ENCODE measurements around the gene ASPSCR1. TPM values are rescaled to one million over a fixed set of nuclear protein-coding genes. Genes with fewer than 3 reads are reported as not detected.

ASPSCR1 gene
- total RNA-seq, 6 donors from 2014 or later = 26.0 to 96.4 (median 56.1) TPM

- no peak overlapping the region for H3K27ac ChIP-seq
- H3K9me3 ChIP-seq = no peaks in the 10 kb centered on the region
- WGBS, 2 donors = 49 to 80% methylated on average over 6 to 11 of the region's 82 CpGs
- ATAC-seq (ENCODE audit: low FRiP score in 2 of 2) (no peak), DNase-seq (peak in 1 of 2 donors; percentile 83)
- no peaks in the 10 kb centered on the region for H3K36me3 ChIP-seq
- H3K27me3 ChIP-seq = peaks cover 1 to 43% (median 17%) of the 10 kb centered on the region in 4 donors
- H3K4me3 ChIP-seq = peak overlapping the region in 3 of 4 donors; percentile 29 to 57 (median 50)
- TF ChIP-seq POLR2A (IDR thresholded peaks at IDR 0.05) = no peak
- TF ChIP-seq CTCF (IDR thresholded peaks at IDR 0.05) = no peak
- no peak for TF ChIP-seq EP300 (IDR thresholded peaks at IDR 0.05)
- no peak for TF ChIP-seq POLR2AphosphoS5 (IDR thresholded peaks at IDR 0.05)
- H3K4me1 ChIP-seq = peaks cover 14 to 49% (median 24%) of the 10 kb centered on the region in 4 donors
Measured at GRCh38 chr17:81961521-81962498, 15.6 kb upstream of the ASPSCR1 start.

GRCh38 chr17:81962499-81963441 is 14.7 kb upstream of the ASPSCR1 start:
- Histone ChIP-seq H3K9me3 (no peaks in the 10 kb centered on the region), H3K27ac (no peak overlapping the region), H3K27me3 (peaks cover 1 to 43% (median 17%) of the 10 kb centered on the region in 4 donors), H3K4me3 (no peak overlapping the region), H3K4me1 (peaks cover 24 to 58% (median 33%) of the 10 kb centered on the region in 4 donors), H3K36me3 (no peaks in the 10 kb centered on the region)
- TF ChIP-seq CTCF (IDR thresholded peaks at IDR 0.05) = no peak
- TF ChIP-seq POLR2A (IDR thresholded peaks at IDR 0.05) = no peak
- no peak for TF ChIP-seq EP300 (IDR thresholded peaks at IDR 0.05)
- no peak for TF ChIP-seq POLR2AphosphoS5 (IDR thresholded peaks at IDR 0.05)
- DNase-seq = peak in 1 of 2 donors; percentile 76
- 65 to 68% methylated on average over 10 to 37 of the region's 37 CpGs for WGBS, 2 donors
- ATAC-seq (ENCODE audit: low FRiP score in 2 of 2) = no peak

GRCh38 chr17:81964081-81964849 is 13.2 kb upstream of the ASPSCR1 start:
- H3K27me3 ChIP-seq = peaks cover 1 to 34% (median 15%) of the 10 kb centered on the region in 4 donors

More at GRCh38 chr17:81964081-81964849, 13.2 kb upstream of the ASPSCR1 start:
- Histone ChIP-seq H3K4me1 (peaks cover 30 to 66% (median 39%) of the 10 kb centered on the region in 4 donors), H3K27ac (no peak overlapping the region), H3K9me3 (no peaks in the 10 kb centered on the region), H3K36me3 (no peaks in the 10 kb centered on the region), H3K4me3 (no peak overlapping the region)
- WGBS, 2 donors = 75 to 85% methylated on average over 22 of the region's 22 CpGs
- peak in 1 of 2 donors; percentile 62 for DNase-seq
- TF ChIP-seq POLR2AphosphoS5 (IDR thresholded peaks at IDR 0.05) = no peak
- TF ChIP-seq CTCF (IDR thresholded peaks at IDR 0.05) = no peak
- TF ChIP-seq POLR2A (IDR thresholded peaks at IDR 0.05) = no peak
- no peak for TF ChIP-seq EP300 (IDR thresholded peaks at IDR 0.05)
- no peak for ATAC-seq (ENCODE audit: low FRiP score in 2 of 2)

Data from upper lobe of left lung (tissue), 6 donors.